A673 (cell line): ENCODE measurements around the gene THOC2. TPM values are rescaled to one million over a fixed set of nuclear protein-coding genes. Genes with fewer than 3 reads are reported as not detected.
"Not testable (repeated sequence)": the region's sequence is repeated elsewhere in the genome, so short reads cannot be mapped to it uniquely, and the experiment has no call there.

ENCODE experiments used
- BruUV-seq: library from RNA; stranded (reverse); fragments of 400-500 nt; replicated peaks from 2 replicates; lab custom pipeline; 2021; lab: Mats Ljungman, UMichigan
- CTCF ChIA-PET: fragments of 300-600 bp; sonication (Branson Sonifier 250); formaldehyde crosslinking; loops from one replicate; lab custom pipeline; 2022; ENCODE audit warnings: antibody characterized with exemption; lab: Charles Lee
- POLR2A ChIA-PET: fragments of 300-600 bp; sonication (Branson Sonifier 250); formaldehyde crosslinking; loops from one replicate; lab custom pipeline; 2022; ENCODE audit warnings: antibody characterized with exemption; ENCODE audit not compliant: low non-redundant PET; lab: Charles Lee
- DNase-seq: peaks from one replicate; pipeline ENCODE4 v3.0.0-alpha.2; 2015; ENCODE audit warnings: low spot score
- H3K27ac ChIP-seq: fragments of 200-600 bp; sonication (generic); 2 replicates; pipeline ENCODE4 v1.5.1; 2016; ENCODE audit warnings: mixed run types, low read depth, mild to moderate bottlenecking, mixed read lengths, antibody characterized with exemption, low read length; ENCODE audit not compliant: poor library complexity, severe bottlenecking
- H3K27me3 ChIP-seq: fragments of 200-600 bp; sonication (generic); replicated peaks from 2 replicates; pipeline ENCODE4 v1.6.1; 2017; ENCODE audit warnings: mixed run types, low read depth, mild to moderate bottlenecking, mixed read lengths, antibody characterized with exemption, low read length; ENCODE audit not compliant: insufficient read depth, poor library complexity
- H3K36me3 ChIP-seq: fragments of 200-600 bp; sonication (generic); 2 replicates; pipeline ENCODE4 v1.6.1; 2016; ENCODE audit warnings: mixed run types, mild to moderate bottlenecking, mixed read lengths, antibody characterized with exemption, low read length; ENCODE audit not compliant: insufficient read depth, poor library complexity, severe bottlenecking
- H3K4me1 ChIP-seq: fragments of 200-600 bp; sonication (generic); 2 replicates; pipeline ENCODE4 v1.6.1; 2017; ENCODE audit warnings: mixed run types, mild to moderate bottlenecking, mixed read lengths, antibody characterized with exemption, low read length; ENCODE audit not compliant: insufficient read depth, poor library complexity, severe bottlenecking
- H3K4me3 ChIP-seq: fragments of 200-600 bp; sonication (generic); 2 replicates; pipeline ENCODE4 v1.5.1; 2016; ENCODE audit warnings: low read depth, mixed run types, mild to moderate bottlenecking, mixed read lengths, low read length; ENCODE audit not compliant: poor library complexity, severe bottlenecking
- H3K9me3 ChIP-seq: fragments of 200-600 bp; sonication (generic); 2 replicates; pipeline ENCODE4 v1.6.1; 2016; ENCODE audit warnings: mixed run types, low read depth, mild to moderate bottlenecking, mixed read lengths, antibody characterized with exemption, low read length; ENCODE audit not compliant: poor library complexity, severe bottlenecking
- CTCF ChIP-seq: fragments of 300-800, 200-600 bp; sonication (generic); conservative IDR thresholded peaks from 2 replicates; pipeline ENCODE4 v1.5.1; 2017; ENCODE audit warnings: low read depth, mild to moderate bottlenecking, antibody characterized with exemption, low read length, moderate library complexity, mixed read lengths
- EZH2 ChIP-seq: fragments of 200-600 bp; sonication (generic); IDR thresholded peaks from 2 replicates; pipeline ENCODE4 v1.6.1; 2017; ENCODE audit warnings: borderline replicate concordance, low read depth, mild to moderate bottlenecking, mixed read lengths, antibody characterized with exemption, low read length; ENCODE audit not compliant: poor library complexity, severe bottlenecking
- intact Hi-C: fragments of 100-400 bp; cut with micrococcal nuclease; formaldehyde crosslinking; loops from one replicate; pipeline ENCODE4 v1.10.0; 2022; ENCODE audit not compliant: unreplicated experiment
- total RNA-seq: library from RNA; stranded (reverse); gene quantifications from 2 replicates; pipeline ENCODE4 v1.2.3, GENCODE V29; 2021

Gene THOC2
- total RNA-seq, 1 experiment from 2014 or later = 103 TPM

GRCh38 chrX:123675154-123675553 is 57.7 kb downstream of the THOC2 start:
- POLR2A ChIA-PET = no interaction called here
- no peaks in the 10 kb centered on the region for H3K27me3 ChIP-seq
- H3K36me3 ChIP-seq = no peaks in the 10 kb centered on the region
- intact Hi-C loops = no loop called here
- no peak for TF ChIP-seq EZH2
- TF ChIP-seq CTCF = no peak
- H3K27ac ChIP-seq = no peak overlapping the region
- no peaks in the 10 kb centered on the region for H3K4me1 ChIP-seq
- no peaks in the 10 kb centered on the region for H3K9me3 ChIP-seq
- no TSS peak for BruUV-seq
- H3K4me3 ChIP-seq = no peak overlapping the region
- DNase-seq = no peak
- CTCF ChIA-PET = no interaction called here

DNA sequence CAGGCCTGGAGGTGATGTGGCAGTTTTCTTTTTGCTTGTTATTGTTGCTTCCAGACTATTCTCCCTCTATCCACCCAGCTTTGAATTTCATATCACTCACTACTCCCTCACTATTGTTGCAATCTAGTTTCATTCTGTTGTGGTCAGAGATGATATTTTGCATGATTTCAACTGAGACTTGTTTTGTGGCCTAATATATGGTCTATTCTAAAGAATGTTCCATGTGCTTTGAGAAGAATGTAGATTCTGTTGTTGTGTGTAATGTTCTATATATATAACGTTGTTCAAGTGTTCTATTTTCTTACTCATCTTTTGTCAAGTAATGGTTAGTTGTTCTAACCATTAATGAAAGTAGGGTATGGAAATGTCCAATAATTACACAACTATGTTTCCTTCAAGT is 59.0 kb downstream of the THOC2 start:
- intact Hi-C loops = no loop called here
- POLR2A ChIA-PET = no interaction called here

GRCh38 chrX:123665197-123665596 is 67.7 kb downstream of the THOC2 start:
- TF ChIP-seq EZH2 = no peak
- no peak for TF ChIP-seq CTCF
- Histone ChIP-seq H3K27me3 (no peaks in the 10 kb centered on the region), H3K4me3 (no peak overlapping the region), H3K4me1 (no peaks in the 10 kb centered on the region), H3K9me3 (no peaks in the 10 kb centered on the region), H3K27ac (no peak overlapping the region), H3K36me3 (peaks cover 18% of the 10 kb centered on the region)
- intact Hi-C loops = no loop called here
- DNase-seq = no peak
- POLR2A ChIA-PET = no interaction called here
- BruUV-seq = no TSS peak
- CTCF ChIA-PET = interaction anchor here (0.5 kb wide), 1 partner anchor 109 kb away, joined by 5 read pairs; no protein-coding TSS in a partner anchor

More for the DNA sequence above, 59.0 kb downstream of the THOC2 start:
- no peak for DNase-seq
- TF ChIP-seq CTCF (no peak), EZH2 (no peak)
- no peaks in the 10 kb centered on the region for H3K27me3 ChIP-seq
- no peaks in the 10 kb centered on the region for H3K36me3 ChIP-seq
- no peak overlapping the region for H3K4me3 ChIP-seq
- CTCF ChIA-PET = no interaction called here
- BruUV-seq = no TSS peak
- H3K4me1 ChIP-seq = no peaks in the 10 kb centered on the region
- no peak overlapping the region for H3K27ac ChIP-seq
- H3K9me3 ChIP-seq = no peaks in the 10 kb centered on the region

DNA sequence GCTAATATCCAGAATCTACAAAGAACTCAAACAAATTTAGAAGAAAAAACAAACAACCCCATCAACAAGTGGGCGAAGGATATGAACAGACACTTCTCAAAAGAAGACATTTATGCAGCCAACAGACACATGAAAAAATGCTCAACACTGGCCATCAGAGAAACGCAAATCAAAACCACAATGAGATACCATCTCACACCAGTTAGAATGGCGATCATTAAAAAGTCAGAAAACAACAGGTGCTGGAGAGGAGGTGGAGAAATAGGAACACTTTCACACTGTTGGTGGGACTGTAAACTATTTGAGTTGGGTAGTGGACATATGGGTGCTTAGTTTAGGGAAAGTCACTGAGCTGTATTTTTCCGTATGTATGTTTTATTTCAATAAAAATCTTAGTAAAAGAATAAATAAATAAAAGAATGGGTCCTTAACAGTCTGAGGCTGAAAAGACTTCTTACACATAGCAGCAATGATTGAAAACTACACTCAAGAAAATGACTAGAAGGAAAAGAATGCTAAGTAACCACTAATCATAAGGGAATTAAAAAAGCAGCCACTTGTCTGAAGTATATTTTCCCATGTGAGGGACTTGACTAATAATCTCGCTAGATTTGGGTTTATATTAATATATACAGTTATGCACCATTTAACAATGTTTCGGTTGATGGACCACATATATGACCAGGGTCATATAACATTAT is 68.2 kb downstream of the THOC2 start:
- H3K4me3 ChIP-seq, POLR2A ChIA-PET, DNase-seq, H3K27me3 ChIP-seq, H3K27ac ChIP-seq, H3K9me3 ChIP-seq, H3K4me1 ChIP-seq, BruUV-seq, intact Hi-C loops: not testable (repeated sequence)
- peaks cover 22% of the 10 kb centered on the region for H3K36me3 ChIP-seq
- CTCF ChIA-PET = interaction anchor here (0.5 kb wide), 1 partner anchor 110 kb away, joined by 5 read pairs; no protein-coding TSS in a partner anchor

DNA sequence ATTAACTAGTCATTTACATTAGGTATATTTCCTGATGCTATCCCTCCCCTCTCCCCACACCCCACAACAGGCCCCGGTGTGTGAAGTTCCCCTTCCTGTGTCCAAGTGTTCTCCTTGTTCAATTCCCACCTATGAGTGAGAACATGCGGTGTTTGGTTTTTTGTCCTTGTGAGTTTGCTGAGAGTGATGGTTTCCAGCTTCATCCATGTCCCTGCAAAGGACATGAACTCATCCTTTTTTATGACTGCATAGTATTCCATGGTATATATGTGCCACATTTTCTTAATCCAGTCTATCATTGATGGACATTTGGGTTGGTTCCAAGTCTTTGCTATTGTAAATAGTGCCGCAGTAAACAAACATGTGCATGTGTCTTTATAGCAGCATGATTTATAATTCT is 69.1 kb downstream of the THOC2 start:
- BruUV-seq, H3K4me1 ChIP-seq, POLR2A ChIA-PET, H3K4me3 ChIP-seq, CTCF ChIA-PET, H3K9me3 ChIP-seq, intact Hi-C loops, H3K27me3 ChIP-seq, DNase-seq, H3K27ac ChIP-seq: not testable (repeated sequence)
- H3K36me3 ChIP-seq = peaks cover 23% of the 10 kb centered on the region
